Cardiac muscle cell (in vitro differentiated cells and primary cell): ENCODE data around the gene TMPRSS13. TPM values are rescaled to one million over a fixed set of nuclear protein-coding genes. Genes with fewer than 3 reads are reported as not detected.

Experiments used
- DNase-seq, 2 donors: peaks; one replicate each; pipeline versions ENCODE4 v3.0.0 to v3.0.0-alpha.2; 2010 to 2017; ENCODE audit warnings: low read depth in 1 of 2, low spot score in 1 of 2
- H3K27ac ChIP-seq: fragments of 200-600 bp; sonication (generic); 2 replicates; pipeline ENCODE4 v1.5.1; 2016
- H3K27me3 ChIP-seq: fragments of 200-600 bp; sonication (generic); 2 replicates; pipeline ENCODE4 v1.6.0; 2016; ENCODE audit warnings: control low read depth
- H3K36me3 ChIP-seq: fragments of 200-600 bp; sonication (generic); 2 replicates; pipeline ENCODE4 v1.5.1; 2016; ENCODE audit warnings: control low read depth
- H3K4me1 ChIP-seq: fragments of 200-600 bp; sonication (generic); 2 replicates; pipeline ENCODE4 v1.8.1; 2017; ENCODE audit warnings: low read depth, mild to moderate bottlenecking, mixed run types
- H3K4me3 ChIP-seq: fragments of 200-600 bp; sonication (generic); 2 replicates; pipeline ENCODE4 v1.5.1; 2016; ENCODE audit warnings: mild to moderate bottlenecking
- H3K9me3 ChIP-seq: fragments of 200-600 bp; sonication (generic); 2 replicates; pipeline ENCODE4 v1.5.1; 2017; ENCODE audit warnings: low read depth, mild to moderate bottlenecking, control low read depth
- polyA plus RNA-seq: library from polyadenylated mRNA; unstranded; fragments of >200 nt; fragmentation: Nextera tagmentation; extraction: Ambion mirVana; gene quantifications from 2 replicates; pipeline ENCODE4 v1.2.1, GENCODE V29; 2016
- total RNA-seq: library from RNA; depleted of rRNA; stranded (reverse); fragments of >200 nt; gene quantifications from 2 replicates; pipeline ENCODE4 v1.2.3, GENCODE V29; 2016
- TF ChIP-seq, protein P1 (sequence below): IDR thresholded peaks from 2 replicates; pipeline ENCODE4 v1.5.1; 2012; ENCODE audit warnings: low read depth, mild to moderate bottlenecking, low read length

TMPRSS13 gene
- total and polyA plus RNA-seq, 2 experiments from 2014 or later = 0.40 to 0.66 TPM

- TF ChIP-seq, protein P1, sequence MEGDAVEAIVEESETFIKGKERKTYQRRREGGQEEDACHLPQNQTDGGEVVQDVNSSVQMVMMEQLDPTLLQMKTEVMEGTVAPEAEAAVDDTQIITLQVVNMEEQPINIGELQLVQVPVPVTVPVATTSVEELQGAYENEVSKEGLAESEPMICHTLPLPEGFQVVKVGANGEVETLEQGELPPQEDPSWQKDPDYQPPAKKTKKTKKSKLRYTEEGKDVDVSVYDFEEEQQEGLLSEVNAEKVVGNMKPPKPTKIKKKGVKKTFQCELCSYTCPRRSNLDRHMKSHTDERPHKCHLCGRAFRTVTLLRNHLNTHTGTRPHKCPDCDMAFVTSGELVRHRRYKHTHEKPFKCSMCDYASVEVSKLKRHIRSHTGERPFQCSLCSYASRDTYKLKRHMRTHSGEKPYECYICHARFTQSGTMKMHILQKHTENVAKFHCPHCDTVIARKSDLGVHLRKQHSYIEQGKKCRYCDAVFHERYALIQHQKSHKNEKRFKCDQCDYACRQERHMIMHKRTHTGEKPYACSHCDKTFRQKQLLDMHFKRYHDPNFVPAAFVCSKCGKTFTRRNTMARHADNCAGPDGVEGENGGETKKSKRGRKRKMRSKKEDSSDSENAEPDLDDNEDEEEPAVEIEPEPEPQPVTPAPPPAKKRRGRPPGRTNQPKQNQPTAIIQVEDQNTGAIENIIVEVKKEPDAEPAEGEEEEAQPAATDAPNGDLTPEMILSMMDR = no peak
- Histone ChIP-seq H3K36me3 (no peaks in the 10 kb centered on the region), H3K4me1 (peaks cover 56% of the 10 kb centered on the region), H3K27me3 (peaks cover 5% of the 10 kb centered on the region), H3K27ac (peak overlapping the region; percentile 32), H3K4me3 (no peak overlapping the region), H3K9me3 (no peaks in the 10 kb centered on the region)
- DNase-seq = peak in 1 of 2 donors; percentile 61
Measured at GRCh38 chr11:117887431-117888138, 41.6 kb downstream of the TMPRSS13 start.

DNA sequence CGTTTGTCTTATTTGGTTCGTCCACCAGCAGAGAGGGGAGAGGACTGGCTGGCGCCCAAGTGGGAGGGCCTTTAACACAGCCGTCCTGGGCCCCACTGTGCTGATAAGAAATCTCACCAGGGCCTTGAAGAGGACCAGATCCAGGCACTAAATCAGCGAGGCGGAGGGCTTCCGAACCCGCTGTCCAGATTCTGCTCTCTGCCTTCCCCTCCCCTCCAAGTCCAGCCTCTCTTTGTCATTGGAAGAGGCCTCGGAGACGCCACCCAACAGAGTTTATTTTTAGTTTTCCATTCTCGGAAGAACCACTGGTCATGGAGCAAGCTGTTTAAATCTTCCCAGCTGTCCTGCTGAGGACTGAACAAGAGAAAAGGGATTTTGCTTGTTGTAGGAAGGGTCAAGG lies 43.4 kb downstream of the TMPRSS13 start:
- H3K9me3 ChIP-seq = no peaks in the 10 kb centered on the region
- H3K4me3 ChIP-seq = peak overlapping the region; percentile 3
- no peaks in the 10 kb centered on the region for H3K36me3 ChIP-seq
- peak; percentile 72 to 92 for DNase-seq
- H3K4me1 ChIP-seq = peaks cover 64% of the 10 kb centered on the region
- TF ChIP-seq, protein P1 = no peak
- H3K27ac ChIP-seq = peak overlapping the region; percentile 85
- H3K27me3 ChIP-seq = no peaks in the 10 kb centered on the region

- peak in 1 of 2 donors; percentile 40 for DNase-seq
- TF ChIP-seq, protein P1 = no peak
- Histone ChIP-seq H3K27ac (peak overlapping the region; percentile 85), H3K27me3 (no peaks in the 10 kb centered on the region), H3K4me1 (peaks cover 64% of the 10 kb centered on the region), H3K4me3 (no peak overlapping the region), H3K9me3 (no peaks in the 10 kb centered on the region), H3K36me3 (no peaks in the 10 kb centered on the region)
Measured at GRCh38 chr11:117884994-117885393, 44.2 kb downstream of the TMPRSS13 start.

DNA sequence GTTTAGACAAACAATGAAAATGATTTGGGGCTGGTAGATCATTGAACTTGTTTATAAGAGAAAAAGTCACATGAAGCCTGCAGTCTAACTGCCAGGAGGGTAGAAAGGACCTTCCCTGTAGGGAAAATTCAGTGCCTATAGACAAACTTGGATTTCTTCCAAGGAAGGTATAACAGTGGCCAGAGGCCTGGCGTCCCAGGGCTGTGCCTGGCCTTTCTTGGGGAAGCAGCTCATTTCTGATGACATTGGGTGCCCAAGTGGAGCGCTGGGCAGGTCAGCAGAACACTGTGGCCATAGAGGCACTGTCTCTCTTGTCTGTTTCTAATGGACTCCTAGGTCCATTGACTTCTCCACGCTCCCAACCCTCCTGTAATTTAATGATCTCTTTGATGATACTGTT lies 46.1 kb downstream of the TMPRSS13 start:
- DNase-seq = no peak
- TF ChIP-seq, protein P1 = no peak
- H3K27ac ChIP-seq = peak overlapping the region; percentile 77
- H3K9me3 ChIP-seq = no peaks in the 10 kb centered on the region
- no peaks in the 10 kb centered on the region for H3K36me3 ChIP-seq
- H3K4me3 ChIP-seq = no peak overlapping the region
- H3K4me1 ChIP-seq = peaks cover 58% of the 10 kb centered on the region
- H3K27me3 ChIP-seq = no peaks in the 10 kb centered on the region

GRCh38 chr11:117882311-117882905 lies 46.8 kb downstream of the TMPRSS13 start:
- Histone ChIP-seq H3K27ac (peak overlapping the region; percentile 77), H3K4me3 (no peak overlapping the region), H3K4me1 (peaks cover 51% of the 10 kb centered on the region), H3K27me3 (no peaks in the 10 kb centered on the region), H3K9me3 (no peaks in the 10 kb centered on the region), H3K36me3 (no peaks in the 10 kb centered on the region)
- TF ChIP-seq, protein P1 = no peak
- DNase-seq = peak in 1 of 2 donors; percentile 72
